ENCODE measurements around the gene VWA5A.
A peak's percentile ranks its signal among the peaks of the same experiment; 100 is the strongest.

The VWA5A gene

GRCh38 chr11:124079631-124080326, 35.5 kb upstream of the VWA5A start:
- H3K79me1 ChIP-seq (ENCODE audit: low read length): peaks cover 6% of the 10 kb centered on the region
- DNase-seq: peak; percentile 82 to 94
- peak overlapping the region; percentile 43 for H3K14ac ChIP-seq (ENCODE audit: low read length)

GRCh38 chr11:124080327-124081001, 34.8 kb upstream of the VWA5A start:
- Histone ChIP-seq H4K8ac (ENCODE audit: low read depth, low read length) (peak overlapping the region; percentile 22), H2BK120ac (ENCODE audit: insufficient read depth, low read length, poor library complexity) (peak overlapping the region; percentile 89), H3K4ac (ENCODE audit: low read depth, low read length) (no peak overlapping the region), H3K79me2 (ENCODE audit: control insufficient read depth, insufficient read depth, low read length, poor library complexity) (no peaks in the 10 kb centered on the region), H3K14ac (ENCODE audit: low read length) (peak overlapping the region; percentile 43), H2BK12ac (ENCODE audit: low read length) (peak overlapping the region; percentile 75), H4K91ac (ENCODE audit: low read depth, low read length) (peak overlapping the region; percentile 60), H2BK5ac (ENCODE audit: low read depth, low read length, poor library complexity) (peak overlapping the region; percentile 70), H4K12ac (ENCODE audit: low read depth, low read length) (no peak overlapping the region), H2AK5ac (ENCODE audit: low read length) (peak overlapping the region; percentile 55), H3K27ac (ENCODE audit: low read depth, low read length) (peak overlapping the region; percentile 80), H3K4me3 (ENCODE audit: low read depth, low read length) (no peak overlapping the region), H3K36me3 (ENCODE audit: control insufficient read depth in 1 of 2, insufficient read depth in 2 of 2, low read length in 2 of 2) (no peaks in the 10 kb centered on the region), H3K9me3 (ENCODE audit: insufficient read depth, low read depth, low read length) (no peaks in the 10 kb centered on the region), H3K4me1 (ENCODE audit: control insufficient read depth in 1 of 2, insufficient read depth in 2 of 2, low read length in 2 of 2) (peaks cover 11 to 14% of the 10 kb centered on the region in 2 experiments), H3K9ac (ENCODE audit: low read length) (no peak overlapping the region), H3K79me1 (ENCODE audit: low read length) (peaks cover 6% of the 10 kb centered on the region), H3K4me2 (ENCODE audit: low read length) (no peak overlapping the region), H3K23ac (ENCODE audit: low read length) (no peak overlapping the region), H2AFZ (ENCODE audit: insufficient read depth, low read length, poor library complexity) (no peak overlapping the region), H3K18ac (ENCODE audit: low read length) (peak overlapping the region; percentile 68), H3K27me3 (ENCODE audit: insufficient read depth, low read length) (no peaks in the 10 kb centered on the region)
- WGBS (ENCODE audit: extremely low coverage, insufficient coverage, insufficient read length): no CpG with 5 or more reads among the region's 8 CpGs
- DNase-seq: peak; percentile 91 to 97

More at GRCh38 chr11:124079631-124080326, 35.5 kb upstream of the VWA5A start:
- no peak overlapping the region for H3K4me2 ChIP-seq (ENCODE audit: low read length)
- no peaks in the 10 kb centered on the region for H3K9me3 ChIP-seq (ENCODE audit: insufficient read depth, low read depth, low read length)
- H3K4me3 ChIP-seq (ENCODE audit: low read depth, low read length): no peak overlapping the region
- H3K4me1 ChIP-seq (ENCODE audit: control insufficient read depth in 1 of 2, insufficient read depth in 2 of 2, low read length in 2 of 2): peaks cover 11 to 14% of the 10 kb centered on the region in 2 experiments
- H3K27ac ChIP-seq (ENCODE audit: low read depth, low read length): peak overlapping the region; percentile 80
- H4K8ac ChIP-seq (ENCODE audit: low read depth, low read length): no peak overlapping the region
- H3K36me3 ChIP-seq (ENCODE audit: control insufficient read depth in 1 of 2, insufficient read depth in 2 of 2, low read length in 2 of 2): no peaks in the 10 kb centered on the region
- no peaks in the 10 kb centered on the region for H3K79me2 ChIP-seq (ENCODE audit: control insufficient read depth, insufficient read depth, low read length, poor library complexity)
- no peak overlapping the region for H2AK5ac ChIP-seq (ENCODE audit: low read length)
- H2AFZ ChIP-seq (ENCODE audit: insufficient read depth, low read length, poor library complexity): no peak overlapping the region
- H4K91ac ChIP-seq (ENCODE audit: low read depth, low read length): peak overlapping the region; percentile 60
- peak overlapping the region; percentile 70 for H2BK5ac ChIP-seq (ENCODE audit: low read depth, low read length, poor library complexity)
- no peaks in the 10 kb centered on the region for H3K27me3 ChIP-seq (ENCODE audit: insufficient read depth, low read length)
- no CpG with 5 or more reads among the region's 8 CpGs for WGBS (ENCODE audit: extremely low coverage, insufficient coverage, insufficient read length)
- H3K9ac ChIP-seq (ENCODE audit: low read length): no peak overlapping the region
- H2BK120ac ChIP-seq (ENCODE audit: insufficient read depth, low read length, poor library complexity): peak overlapping the region; percentile 89
- H3K23ac ChIP-seq (ENCODE audit: low read length): no peak overlapping the region
- no peak overlapping the region for H4K12ac ChIP-seq (ENCODE audit: low read depth, low read length)
- no peak overlapping the region for H3K4ac ChIP-seq (ENCODE audit: low read depth, low read length)
- peak overlapping the region; percentile 68 for H3K18ac ChIP-seq (ENCODE audit: low read length)
- peak overlapping the region; percentile 75 for H2BK12ac ChIP-seq (ENCODE audit: low read length)

GRCh38 chr11:124081483-124081882, 33.8 kb upstream of the VWA5A start:
- WGBS (ENCODE audit: extremely low coverage, insufficient coverage, insufficient read length): no CpG with 5 or more reads among the region's 3 CpGs

GRCh38 chr11:124082371-124082770, 32.9 kb upstream of the VWA5A start:
- no peak overlapping the region for H3K9ac ChIP-seq (ENCODE audit: low read length)
- H2AK5ac ChIP-seq (ENCODE audit: low read length): no peak overlapping the region
- no peaks in the 10 kb centered on the region for H3K36me3 ChIP-seq (ENCODE audit: control insufficient read depth in 1 of 2, insufficient read depth in 2 of 2, low read length in 2 of 2)
- no peak overlapping the region for H3K14ac ChIP-seq (ENCODE audit: low read length)
- H3K18ac ChIP-seq (ENCODE audit: low read length): no peak overlapping the region
- WGBS (ENCODE audit: extremely low coverage, insufficient coverage, insufficient read length): no CpG with 5 or more reads among the region's 4 CpGs
- H3K9me3 ChIP-seq (ENCODE audit: insufficient read depth, low read depth, low read length): no peaks in the 10 kb centered on the region
- H4K12ac ChIP-seq (ENCODE audit: low read depth, low read length): no peak overlapping the region
- H2BK5ac ChIP-seq (ENCODE audit: low read depth, low read length, poor library complexity): no peak overlapping the region
- H3K4ac ChIP-seq (ENCODE audit: low read depth, low read length): no peak overlapping the region
- H2BK120ac ChIP-seq (ENCODE audit: insufficient read depth, low read length, poor library complexity): no peak overlapping the region
- no peak overlapping the region for H3K27ac ChIP-seq (ENCODE audit: low read depth, low read length)
- H3K4me1 ChIP-seq (ENCODE audit: control insufficient read depth in 1 of 2, insufficient read depth in 2 of 2, low read length in 2 of 2): peaks cover 11% of the 10 kb centered on the region in 2 experiments
- no peak overlapping the region for H3K4me3 ChIP-seq (ENCODE audit: low read depth, low read length)
- H3K4me2 ChIP-seq (ENCODE audit: low read length): no peak overlapping the region
- H2AFZ ChIP-seq (ENCODE audit: insufficient read depth, low read length, poor library complexity): no peak overlapping the region
- H3K27me3 ChIP-seq (ENCODE audit: insufficient read depth, low read length): no peaks in the 10 kb centered on the region
- H3K79me2 ChIP-seq (ENCODE audit: control insufficient read depth, insufficient read depth, low read length, poor library complexity): no peaks in the 10 kb centered on the region
- H2BK12ac ChIP-seq (ENCODE audit: low read length): no peak overlapping the region
- H4K91ac ChIP-seq (ENCODE audit: low read depth, low read length): no peak overlapping the region
- peak; percentile 62 to 87 for DNase-seq
- H3K79me1 ChIP-seq (ENCODE audit: low read length): peaks cover 6% of the 10 kb centered on the region
- no peak overlapping the region for H3K23ac ChIP-seq (ENCODE audit: low read length)
- no peak overlapping the region for H4K8ac ChIP-seq (ENCODE audit: low read depth, low read length)

More at GRCh38 chr11:124081483-124081882, 33.8 kb upstream of the VWA5A start:
- Histone ChIP-seq H3K4ac (ENCODE audit: low read depth, low read length) (no peak overlapping the region), H2BK5ac (ENCODE audit: low read depth, low read length, poor library complexity) (no peak overlapping the region), H3K4me1 (ENCODE audit: control insufficient read depth in 1 of 2, insufficient read depth in 2 of 2, low read length in 2 of 2) (peaks cover 11% of the 10 kb centered on the region in 2 experiments), H2BK12ac (ENCODE audit: low read length) (no peak overlapping the region), H3K4me3 (ENCODE audit: low read depth, low read length) (no peak overlapping the region), H3K23ac (ENCODE audit: low read length) (no peak overlapping the region), H3K4me2 (ENCODE audit: low read length) (no peak overlapping the region), H4K91ac (ENCODE audit: low read depth, low read length) (no peak overlapping the region), H3K79me1 (ENCODE audit: low read length) (peaks cover 6% of the 10 kb centered on the region), H4K8ac (ENCODE audit: low read depth, low read length) (no peak overlapping the region), H3K27ac (ENCODE audit: low read depth, low read length) (no peak overlapping the region), H3K9ac (ENCODE audit: low read length) (no peak overlapping the region), H3K36me3 (ENCODE audit: control insufficient read depth in 1 of 2, insufficient read depth in 2 of 2, low read length in 2 of 2) (no peaks in the 10 kb centered on the region), H2AFZ (ENCODE audit: insufficient read depth, low read length, poor library complexity) (no peak overlapping the region), H2BK120ac (ENCODE audit: insufficient read depth, low read length, poor library complexity) (no peak overlapping the region), H3K9me3 (ENCODE audit: insufficient read depth, low read depth, low read length) (no peaks in the 10 kb centered on the region), H3K18ac (ENCODE audit: low read length) (no peak overlapping the region), H3K27me3 (ENCODE audit: insufficient read depth, low read length) (no peaks in the 10 kb centered on the region), H2AK5ac (ENCODE audit: low read length) (peak overlapping the region; percentile 69), H4K12ac (ENCODE audit: low read depth, low read length) (no peak overlapping the region), H3K14ac (ENCODE audit: low read length) (no peak overlapping the region), H3K79me2 (ENCODE audit: control insufficient read depth, insufficient read depth, low read length, poor library complexity) (no peaks in the 10 kb centered on the region)
- DNase-seq: no peak

Measured in trophoblast cell (in vitro differentiated cells and primary cell).